WTC11 (cell line): ENCODE data around the gene KLHL18.

Experiments used
- CTCF ChIP-seq: fragments of 200-600 bp; IDR thresholded peaks from 2 replicates; pipeline ENCODE4 v1.8.0; 2022; ENCODE audit warnings: antibody characterized with exemption
- MAX ChIP-seq: sonication (generic); formaldehyde crosslinking; IDR thresholded peaks from 2 replicates; pipeline ENCODE4 v1.8.0; 2022; ENCODE audit warnings: mild to moderate bottlenecking, missing genetic modification reagents
- ZNF512 ChIP-seq: sonication (generic); formaldehyde crosslinking; IDR thresholded peaks from 2 replicates; pipeline ENCODE4 v1.8.1; 2022; ENCODE audit warnings: missing genetic modification reagents, borderline replicate concordance
- ZNF532 ChIP-seq: fragments of 250-450 bp; sonication (Bioruptor Pico); IDR thresholded peaks from 2 replicates; pipeline ENCODE4 v1.9.0; 2021; ENCODE audit warnings: mild to moderate bottlenecking, borderline replicate concordance

GRCh38 chr3:47359323-47359722 lies 76.6 kb downstream of the KLHL18 start:
- no peak for TF ChIP-seq CTCF
- no peak for TF ChIP-seq ZNF512 (CRISPR knock-in tag)
- TF ChIP-seq ZNF532 (CRISPR knock-in tag), result no peak
- TF ChIP-seq MAX, result no peak
